Measurements from ENCODE around the gene TCP1. TPM values are rescaled to one million over a fixed set of nuclear protein-coding genes. Genes with fewer than 3 reads are reported as not detected.

Gene TCP1
- total and polyA plus RNA-seq, 2 experiments from 2014 or later: 130 to 166 TPM

DNA sequence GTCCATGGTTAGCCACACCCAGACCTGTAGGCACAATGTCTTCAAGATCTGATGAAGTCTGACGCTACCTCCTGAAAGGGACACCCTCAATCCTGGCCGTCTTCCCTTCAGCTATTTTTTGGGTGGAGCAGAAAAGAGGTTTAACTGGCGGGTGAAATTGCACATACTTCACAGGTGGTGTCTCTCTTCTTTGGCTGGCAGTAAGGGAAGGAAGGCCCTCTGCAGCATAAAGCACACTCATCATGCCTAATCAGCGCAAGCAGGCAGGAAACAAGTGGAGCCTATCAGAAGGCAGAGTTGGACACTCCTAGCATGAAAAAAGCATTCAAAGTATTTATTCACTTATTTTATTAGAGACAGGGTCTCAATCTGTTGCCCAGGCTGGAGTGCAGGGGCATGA is 43.5 kb upstream of the TCP1 start:
- Histone ChIP-seq H3K4me2 (no peak overlapping the region), H4K20me1 (ENCODE audit: insufficient read depth, poor library complexity, severe bottlenecking) (no peaks in the 10 kb centered on the region), H3K4me3 (no peak overlapping the region), H3K27ac (no peak overlapping the region), H3K27me3 (no peaks in the 10 kb centered on the region), H3K79me2 (no peaks in the 10 kb centered on the region), H2AFZ (no peak overlapping the region), H3K9me2 (replicated peaks; ENCODE audit: insufficient read depth) (no peaks in the 10 kb centered on the region), H3K4me1 (ENCODE audit: insufficient read depth) (no peaks in the 10 kb centered on the region), H3K9me3 (ENCODE audit: low read depth) (no peaks in the 10 kb centered on the region), H3K36me3 (replicated peaks; ENCODE audit: insufficient read depth, low read depth) (no peaks in the 10 kb centered on the region)
- no peak for TF ChIP-seq EZH2 (IDR thresholded peaks at IDR 0.05; ENCODE audit: borderline replicate concordance)
- TF ChIP-seq EZH2phosphoT487 (IDR thresholded peaks at IDR 0.05; ENCODE audit: low read depth, severe bottlenecking, unreplicated experiment): no peak
- TF ChIP-seq, protein P1, sequence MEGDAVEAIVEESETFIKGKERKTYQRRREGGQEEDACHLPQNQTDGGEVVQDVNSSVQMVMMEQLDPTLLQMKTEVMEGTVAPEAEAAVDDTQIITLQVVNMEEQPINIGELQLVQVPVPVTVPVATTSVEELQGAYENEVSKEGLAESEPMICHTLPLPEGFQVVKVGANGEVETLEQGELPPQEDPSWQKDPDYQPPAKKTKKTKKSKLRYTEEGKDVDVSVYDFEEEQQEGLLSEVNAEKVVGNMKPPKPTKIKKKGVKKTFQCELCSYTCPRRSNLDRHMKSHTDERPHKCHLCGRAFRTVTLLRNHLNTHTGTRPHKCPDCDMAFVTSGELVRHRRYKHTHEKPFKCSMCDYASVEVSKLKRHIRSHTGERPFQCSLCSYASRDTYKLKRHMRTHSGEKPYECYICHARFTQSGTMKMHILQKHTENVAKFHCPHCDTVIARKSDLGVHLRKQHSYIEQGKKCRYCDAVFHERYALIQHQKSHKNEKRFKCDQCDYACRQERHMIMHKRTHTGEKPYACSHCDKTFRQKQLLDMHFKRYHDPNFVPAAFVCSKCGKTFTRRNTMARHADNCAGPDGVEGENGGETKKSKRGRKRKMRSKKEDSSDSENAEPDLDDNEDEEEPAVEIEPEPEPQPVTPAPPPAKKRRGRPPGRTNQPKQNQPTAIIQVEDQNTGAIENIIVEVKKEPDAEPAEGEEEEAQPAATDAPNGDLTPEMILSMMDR (IDR thresholded peaks at IDR 0.05; ENCODE audit: poor library complexity): no peak
- DNase-seq (ENCODE audit: low spot score): no peak
- WGBS (ENCODE audit: low lambda C conversion rate, missing lambda C conversion rate): 85% methylated on average over 4 of the region's 4 CpGs

DNA sequence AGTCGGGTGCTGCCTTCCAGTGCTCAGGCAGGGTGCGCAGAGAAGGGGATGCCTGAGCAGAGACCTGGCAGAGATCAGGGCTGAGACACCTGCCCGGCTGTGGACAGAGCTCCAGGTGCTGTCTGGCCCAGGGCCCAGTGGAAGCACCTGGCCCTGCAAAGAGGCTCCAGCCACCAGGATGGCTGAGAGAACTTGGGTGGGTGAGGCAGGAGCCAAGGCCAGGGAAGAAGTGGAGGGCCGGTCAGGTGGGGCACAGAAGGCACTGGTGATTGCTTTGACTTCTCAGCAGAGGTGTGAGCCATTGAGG is 41.9 kb upstream of the TCP1 start:
- Histone ChIP-seq H3K27me3 (no peaks in the 10 kb centered on the region), H4K20me1 (ENCODE audit: insufficient read depth, poor library complexity, severe bottlenecking) (no peaks in the 10 kb centered on the region), H3K4me1 (ENCODE audit: insufficient read depth) (no peaks in the 10 kb centered on the region), H3K4me2 (no peak overlapping the region), H3K9me3 (ENCODE audit: low read depth) (no peaks in the 10 kb centered on the region), H3K36me3 (replicated peaks; ENCODE audit: insufficient read depth, low read depth) (no peaks in the 10 kb centered on the region), H3K27ac (no peak overlapping the region), H3K9me2 (replicated peaks; ENCODE audit: insufficient read depth) (no peaks in the 10 kb centered on the region), H3K79me2 (no peaks in the 10 kb centered on the region), H3K4me3 (no peak overlapping the region), H2AFZ (no peak overlapping the region)
- no peak for DNase-seq (ENCODE audit: low spot score)
- TF ChIP-seq EZH2 (IDR thresholded peaks at IDR 0.05; ENCODE audit: borderline replicate concordance) (no peak), EZH2phosphoT487 (IDR thresholded peaks at IDR 0.05; ENCODE audit: low read depth, severe bottlenecking, unreplicated experiment) (no peak)
- TF ChIP-seq, protein P1 (IDR thresholded peaks at IDR 0.05; ENCODE audit: poor library complexity): no peak
- 84% methylated on average over 4 of the region's 4 CpGs for WGBS (ENCODE audit: low lambda C conversion rate, missing lambda C conversion rate)

DNA sequence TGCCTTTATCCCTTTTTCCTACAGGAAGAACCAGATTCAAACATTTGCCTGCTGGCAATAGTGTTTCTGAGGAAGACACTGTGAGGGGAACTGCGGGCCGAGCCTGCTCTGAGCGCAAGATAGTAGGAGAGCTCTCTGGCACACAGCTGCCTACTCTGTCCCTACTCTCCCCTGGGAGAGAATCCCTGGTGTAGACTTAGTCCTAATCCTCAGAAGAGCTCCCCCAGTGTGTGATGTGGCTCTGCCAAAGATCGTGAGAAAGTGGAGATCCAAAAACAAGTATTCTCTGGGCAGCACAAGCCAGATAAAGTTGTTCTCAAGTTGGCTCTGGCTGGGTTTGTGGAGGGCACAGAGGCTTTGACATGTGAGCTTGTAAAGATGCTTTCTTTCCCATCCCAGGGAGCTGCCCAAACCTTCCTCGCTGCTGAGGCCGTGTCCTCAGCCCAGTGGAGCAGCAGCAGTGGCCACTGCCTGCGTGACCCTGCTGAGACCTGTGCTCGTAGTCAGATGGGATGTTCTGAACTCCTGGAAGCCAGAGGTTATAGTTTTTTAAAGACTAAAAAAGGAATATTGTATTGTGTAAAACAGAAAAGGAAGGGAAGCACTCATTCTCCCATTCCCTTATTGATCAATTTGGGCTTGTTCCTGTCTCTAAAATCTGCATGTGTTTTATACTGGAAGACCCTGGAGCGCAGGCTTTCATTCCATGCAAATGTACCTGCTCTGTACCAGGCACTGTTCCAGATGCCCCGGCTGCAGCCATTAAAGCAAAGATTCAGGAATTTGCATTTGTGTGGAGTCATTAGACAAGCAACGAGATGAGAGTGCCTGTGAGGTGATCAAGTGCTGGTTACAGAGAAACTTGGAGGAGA is 41.3 kb upstream of the TCP1 start:
- WGBS (ENCODE audit: low lambda C conversion rate, missing lambda C conversion rate): 73% methylated on average over 11 of the region's 11 CpGs
- Histone ChIP-seq H3K4me1 (ENCODE audit: insufficient read depth) (no peaks in the 10 kb centered on the region), H2AFZ (no peak overlapping the region), H3K9me3 (ENCODE audit: low read depth) (no peaks in the 10 kb centered on the region), H3K27ac (no peak overlapping the region), H3K4me3 (no peak overlapping the region), H3K36me3 (replicated peaks; ENCODE audit: insufficient read depth, low read depth) (no peaks in the 10 kb centered on the region), H3K79me2 (no peaks in the 10 kb centered on the region), H3K27me3 (no peaks in the 10 kb centered on the region), H4K20me1 (ENCODE audit: insufficient read depth, poor library complexity, severe bottlenecking) (no peaks in the 10 kb centered on the region), H3K4me2 (no peak overlapping the region), H3K9me2 (replicated peaks; ENCODE audit: insufficient read depth) (no peaks in the 10 kb centered on the region)
- no peak for TF ChIP-seq EZH2 (IDR thresholded peaks at IDR 0.05; ENCODE audit: borderline replicate concordance)
- TF ChIP-seq, protein P1 (IDR thresholded peaks at IDR 0.05; ENCODE audit: poor library complexity): no peak
- TF ChIP-seq EZH2phosphoT487 (IDR thresholded peaks at IDR 0.05; ENCODE audit: low read depth, severe bottlenecking, unreplicated experiment): no peak
- DNase-seq (ENCODE audit: low spot score): no peak

Data from hepatocyte (in vitro differentiated cells).